ENCODE measurements around the gene GRPEL2. TPM values are rescaled to one million over a fixed set of nuclear protein-coding genes. Genes with fewer than 3 reads are reported as not detected.
"Not testable (repeated sequence)": the region's sequence is repeated elsewhere in the genome, so short reads cannot be mapped to it uniquely, and the experiment has no call there.

The GRPEL2 gene
- total and polyA plus RNA-seq, 3 donors from 2014 or later: 11.6 to 14.3 (median 13.3) TPM

GRCh38 chr5:149397530-149397929 lies 52.2 kb downstream of the GRPEL2 start:
- WGBS, 2 donors: 91% methylated on average over 6 of the region's 6 CpGs
- intact Hi-C loops (cut with DNase I; ENCODE audit: low total_unique reads): no loop called here
- H3K27me3 ChIP-seq: no peaks in the 10 kb centered on the region
- DNase-seq: no peak
- H3K9me3 ChIP-seq: no peaks in the 10 kb centered on the region
- no peaks in the 10 kb centered on the region for H3K4me1 ChIP-seq
- H3K27ac ChIP-seq: no peak overlapping the region
- no peak overlapping the region for H3K4me3 ChIP-seq
- no peaks in the 10 kb centered on the region for H3K36me3 ChIP-seq (ENCODE audit: low read depth, missing control alignments)
- no peak for TF ChIP-seq CTCF (IDR thresholded peaks at IDR 0.05)
- TF ChIP-seq POLR2A (IDR thresholded peaks at IDR 0.05): no peak

- H3K4me1 ChIP-seq; H3K27ac ChIP-seq; intact Hi-C loops (cut with DNase I; ENCODE audit: low total_unique reads); H3K36me3 ChIP-seq (ENCODE audit: low read depth, missing control alignments); H3K9me3 ChIP-seq; H3K27me3 ChIP-seq; DNase-seq; H3K4me3 ChIP-seq: not testable (repeated sequence)
- WGBS, 2 donors: 78 to 85% methylated on average over 7 of the region's 7 CpGs
Observed at GRCh38 chr5:149398747-149399266, 53.5 kb downstream of the GRPEL2 start.

GRCh38 chr5:149399775-149400174 lies 54.5 kb downstream of the GRPEL2 start:
- Histone ChIP-seq H3K4me3 (no peak overlapping the region), H3K27me3 (no peaks in the 10 kb centered on the region), H3K4me1 (peaks cover 10% of the 10 kb centered on the region), H3K27ac (no peak overlapping the region), H3K36me3 (ENCODE audit: low read depth, missing control alignments) (no peaks in the 10 kb centered on the region), H3K9me3 (no peaks in the 10 kb centered on the region)
- no peak for TF ChIP-seq CTCF (IDR thresholded peaks at IDR 0.05)
- TF ChIP-seq POLR2A (IDR thresholded peaks at IDR 0.05): no peak
- no peak for DNase-seq
- intact Hi-C loops (cut with DNase I; ENCODE audit: low total_unique reads): no loop called here

- intact Hi-C loops (cut with DNase I; ENCODE audit: low total_unique reads): no loop called here
Observed at GRCh38 chr5:149400304-149400703, 55.0 kb downstream of the GRPEL2 start.

GRCh38 chr5:149401051-149401450 lies 55.8 kb downstream of the GRPEL2 start:
- 93 to 95% methylated on average over 2 of the region's 2 CpGs for WGBS, 2 donors
- no peak for DNase-seq
- H3K27me3 ChIP-seq: no peaks in the 10 kb centered on the region
- no peak for TF ChIP-seq CTCF (IDR thresholded peaks at IDR 0.05)
- no peak for TF ChIP-seq POLR2A (IDR thresholded peaks at IDR 0.05)
- no peak overlapping the region for H3K4me3 ChIP-seq
- no peak overlapping the region for H3K27ac ChIP-seq
- no peaks in the 10 kb centered on the region for H3K36me3 ChIP-seq (ENCODE audit: low read depth, missing control alignments)
- H3K9me3 ChIP-seq: no peaks in the 10 kb centered on the region
- intact Hi-C loops (cut with DNase I; ENCODE audit: low total_unique reads): no loop called here
- peaks cover 23% of the 10 kb centered on the region for H3K4me1 ChIP-seq

More at GRCh38 chr5:149400304-149400703, 55.0 kb downstream of the GRPEL2 start:
- peaks cover 15% of the 10 kb centered on the region for H3K4me1 ChIP-seq
- 64 to 77% methylated on average over 6 of the region's 6 CpGs for WGBS, 2 donors
- H3K9me3 ChIP-seq: no peaks in the 10 kb centered on the region
- H3K27ac ChIP-seq: no peak overlapping the region
- no peaks in the 10 kb centered on the region for H3K36me3 ChIP-seq (ENCODE audit: low read depth, missing control alignments)
- H3K27me3 ChIP-seq: no peaks in the 10 kb centered on the region
- TF ChIP-seq CTCF (IDR thresholded peaks at IDR 0.05): no peak
- H3K4me3 ChIP-seq: no peak overlapping the region
- no peak for DNase-seq
